ENCODE results near the gene GJD4. TPM values are rescaled to one million over a fixed set of nuclear protein-coding genes. Genes with fewer than 3 reads are reported as not detected.

The GJD4 gene
- total RNA-seq, 8 experiments from 2014 or later: 0.62 TPM; not detected in 7

DNA sequence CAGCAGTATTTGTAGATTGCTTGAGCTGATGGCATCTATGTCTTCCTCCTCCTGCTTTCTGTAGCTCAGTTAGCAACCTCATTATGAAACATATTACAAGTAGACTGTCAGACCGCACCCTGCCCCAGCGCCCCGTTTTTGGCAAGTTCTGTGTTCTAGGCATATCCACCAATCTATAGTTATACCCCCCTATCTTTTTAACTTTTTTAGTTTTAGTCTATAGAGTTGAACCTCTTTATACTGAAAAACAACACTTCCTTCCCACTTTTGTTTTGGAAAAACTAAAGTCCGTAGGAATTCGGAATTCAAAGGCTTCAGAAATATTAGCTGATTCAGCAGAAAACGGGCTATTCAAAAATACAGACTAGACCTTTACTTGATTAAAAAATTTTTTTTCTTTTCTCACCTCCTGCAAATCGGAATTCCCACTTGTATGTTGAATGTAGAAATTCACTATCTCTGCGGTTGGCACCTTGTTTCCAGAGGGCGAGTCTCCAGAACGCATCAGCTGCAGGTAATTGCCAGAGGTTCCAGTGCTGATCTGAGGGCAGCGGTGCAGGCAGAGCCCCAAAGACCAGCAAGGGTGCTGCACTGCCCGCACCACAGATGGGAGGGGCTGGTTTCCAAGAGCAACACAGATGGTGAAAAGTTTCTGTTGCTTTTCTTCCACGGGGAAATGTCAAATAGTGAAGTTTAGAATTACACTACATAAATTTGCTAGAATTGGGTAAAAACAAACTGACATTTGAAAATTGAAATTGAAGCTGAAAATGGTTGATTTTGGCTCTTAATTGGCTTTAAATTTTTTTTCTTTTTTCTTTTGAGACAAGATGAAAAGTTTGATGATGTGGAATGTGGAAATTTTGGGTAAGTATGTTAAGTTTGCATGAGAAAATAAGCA is 39.2 kb downstream of the GJD4 start:
- no peak for ATAC-seq (replicated peaks in 6 of 8)
- H3K4me3 ChIP-seq: peak overlapping the region; percentile 4 to 83 (median 63)
- no peak overlapping the region for H3K27ac ChIP-seq
- WGBS, 10 experiments: 0 to 31% (median 14%) methylated on average over 2 to 13 of the region's 13 CpGs
- H3K4me1 ChIP-seq (replicated peaks in 1 of 2): peaks cover 0 to 2% of the 10 kb centered on the region in 2 donors
- in situ Hi-C loops (cut with MboI; ENCODE audit: low pct_unique_long_range_greater_than_20kb in 2 of 9, low sequenced_read_pairs in 9 of 9, unreplicated experiment in 9 of 9): loop anchor here (25.0 kb wide), 4 partner anchors 268 to 1243 kb away; no protein-coding TSS in a partner anchor

GRCh38 chr10:35650894-35651293 is 45.8 kb downstream of the GJD4 start:
- Histone ChIP-seq H3K27ac (no peak overlapping the region), H3K4me1 (replicated peaks in 1 of 2) (no peaks in the 10 kb centered on the region), H3K4me3 (no peak overlapping the region)
- no peak for ATAC-seq (replicated peaks in 6 of 8)
- in situ Hi-C loops (cut with MboI; ENCODE audit: low pct_unique_long_range_greater_than_20kb in 2 of 9, low sequenced_read_pairs in 9 of 9, unreplicated experiment in 9 of 9): no loop called here
- WGBS, 10 experiments: 40 to 100% (median 52%) methylated on average over 1 to 3 of the region's 3 CpGs; no CpG with 5 or more reads in 1 of the 10 experiments

- Histone ChIP-seq H3K4me1 (replicated peaks in 1 of 2) (no peaks in the 10 kb centered on the region), H3K27ac (no peak overlapping the region), H3K4me3 (no peak overlapping the region)
- no peak for ATAC-seq (replicated peaks in 6 of 8)
- WGBS, 10 experiments: 13 to 100% (median 83%) methylated on average over 1 to 2 of the region's 2 CpGs; no CpG with 5 or more reads in 1 of the 10 experiments
- in situ Hi-C loops (cut with MboI; ENCODE audit: low pct_unique_long_range_greater_than_20kb in 2 of 9, low sequenced_read_pairs in 9 of 9, unreplicated experiment in 9 of 9): no loop called here
Measured at GRCh38 chr10:35652824-35653223, 47.7 kb downstream of the GJD4 start.

- no peak for ATAC-seq (replicated peaks in 6 of 8)
- Histone ChIP-seq H3K4me1 (replicated peaks in 1 of 2) (no peaks in the 10 kb centered on the region), H3K27ac (no peak overlapping the region), H3K4me3 (no peak overlapping the region)
- 54 to 96% (median 80%) methylated on average over 3 to 5 of the region's 5 CpGs for WGBS, 10 experiments
- in situ Hi-C loops (cut with MboI; ENCODE audit: low pct_unique_long_range_greater_than_20kb in 2 of 9, low sequenced_read_pairs in 9 of 9, unreplicated experiment in 9 of 9): no loop called here
Measured at GRCh38 chr10:35657621-35658020, 52.5 kb downstream of the GJD4 start.

Other genes starting within 250 kb of the GJD4 start
- 10 to 100 TPM in 1 of 8 experiments, 1 to 10 TPM in 7; 1.1 to 11.9 (median 3.8) TPM for gene FZD8, start 37.0 kb downstream of the GJD4 start, total RNA-seq